Measurements from ENCODE around the gene CYP3A5. TPM values are rescaled to one million over a fixed set of nuclear protein-coding genes. Genes with fewer than 3 reads are reported as not detected.

Gene CYP3A5
- total and polyA plus RNA-seq, 2 of the 13 experiments (the other 11 are each of a cell fraction or from before 2014, with no cell fraction given), result 5.7 to 9.3 TPM

DNA sequence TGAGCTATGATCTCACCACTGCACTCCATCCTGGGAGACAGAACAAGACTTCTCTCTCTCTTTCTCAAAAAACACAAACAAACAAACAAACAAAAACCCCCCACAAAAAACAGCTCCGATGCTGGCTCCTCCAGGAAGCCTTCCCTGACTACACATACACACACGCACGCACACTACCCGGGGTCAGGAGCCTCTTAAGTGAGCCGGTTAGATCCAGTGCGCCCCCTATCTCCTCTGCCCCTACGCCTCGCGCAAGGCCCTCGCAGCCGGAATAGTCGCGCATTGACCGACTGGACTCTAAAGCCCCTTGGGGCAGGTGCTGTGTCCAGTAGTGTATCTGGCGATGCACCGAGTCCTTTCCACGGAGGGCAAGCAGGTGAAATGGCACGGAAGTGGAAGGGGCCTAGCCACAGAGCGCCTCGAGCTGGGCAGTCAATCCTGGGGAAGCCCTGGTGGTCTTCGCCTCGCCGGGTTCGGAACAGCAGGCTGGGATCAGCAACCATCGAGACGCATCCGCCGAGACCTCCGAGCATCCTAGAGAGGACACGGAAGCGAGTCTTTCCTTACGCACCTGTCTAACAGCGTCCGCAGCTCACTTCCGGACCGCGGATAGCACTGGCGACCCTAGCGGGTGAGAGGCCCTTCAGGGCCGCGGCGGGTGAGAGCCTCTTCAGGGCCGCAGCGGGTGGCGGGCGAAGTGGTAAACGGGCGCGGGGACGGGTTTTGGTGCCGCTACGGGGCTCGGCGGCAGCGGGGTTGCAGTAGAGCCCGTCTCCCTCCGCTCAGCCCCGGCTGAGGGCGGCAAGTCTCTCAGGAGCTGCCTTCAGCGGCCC, 63.2 kb downstream of the CYP3A5 start, which contains the start of gene ZSCAN25 (continued):
- TF ChIP-seq THAP9 (CRISPR knock-in tag; IDR thresholded peaks at IDR 0.05; ENCODE audit: borderline replicate concordance) (peak; percentile 90), SP1 (IDR thresholded peaks at IDR 0.05) (no peak), SP1 (CRISPR knock-in tag; IDR thresholded peaks at IDR 0.05) (peak; percentile 66), ZNF205 (CRISPR knock-in tag; IDR thresholded peaks at IDR 0.05) (0 out of 2 replicates have a peak, but pooled peaks have one; percentile 59), HNRNPH1 (optimal IDR thresholded peaks at IDR 0.05; ENCODE audit: low read depth, low read length) (no peak), TBX3 (IDR thresholded peaks at IDR 0.05; ENCODE audit: borderline replicate concordance) (0 out of 2 replicates have a peak, but pooled peaks have one; percentile 31), IKZF1 (IDR thresholded peaks at IDR 0.05) (no peak), CREB1 (IDR thresholded peaks at IDR 0.05) (peak; percentile 74), CREB1 (CRISPR knock-in tag; IDR thresholded peaks at IDR 0.05) (peak; percentile 92), ZNF850 (CRISPR knock-in tag; conservative IDR thresholded peaks at IDR 0.05) (no peak; the same call in 1 of the 2 replicates), ZNF124 (CRISPR knock-in tag; IDR thresholded peaks at IDR 0.05) (no peak; the same call in 1 of the 2 replicates), REXO4 (CRISPR knock-in tag; IDR thresholded peaks at IDR 0.05; ENCODE audit: borderline replicate concordance) (0 out of 2 replicates have a peak, but pooled peaks have one; percentile 33), ZNF563 (CRISPR knock-in tag; IDR thresholded peaks at IDR 0.05) (peak; percentile 83; the same call in 1 of the 2 replicates), ATF7 (IDR thresholded peaks at IDR 0.05) (no peak), ATF7 (CRISPR knock-in tag; IDR thresholded peaks at IDR 0.05) (peak; percentile 89)
- TF ChIP-seq, protein P1, sequence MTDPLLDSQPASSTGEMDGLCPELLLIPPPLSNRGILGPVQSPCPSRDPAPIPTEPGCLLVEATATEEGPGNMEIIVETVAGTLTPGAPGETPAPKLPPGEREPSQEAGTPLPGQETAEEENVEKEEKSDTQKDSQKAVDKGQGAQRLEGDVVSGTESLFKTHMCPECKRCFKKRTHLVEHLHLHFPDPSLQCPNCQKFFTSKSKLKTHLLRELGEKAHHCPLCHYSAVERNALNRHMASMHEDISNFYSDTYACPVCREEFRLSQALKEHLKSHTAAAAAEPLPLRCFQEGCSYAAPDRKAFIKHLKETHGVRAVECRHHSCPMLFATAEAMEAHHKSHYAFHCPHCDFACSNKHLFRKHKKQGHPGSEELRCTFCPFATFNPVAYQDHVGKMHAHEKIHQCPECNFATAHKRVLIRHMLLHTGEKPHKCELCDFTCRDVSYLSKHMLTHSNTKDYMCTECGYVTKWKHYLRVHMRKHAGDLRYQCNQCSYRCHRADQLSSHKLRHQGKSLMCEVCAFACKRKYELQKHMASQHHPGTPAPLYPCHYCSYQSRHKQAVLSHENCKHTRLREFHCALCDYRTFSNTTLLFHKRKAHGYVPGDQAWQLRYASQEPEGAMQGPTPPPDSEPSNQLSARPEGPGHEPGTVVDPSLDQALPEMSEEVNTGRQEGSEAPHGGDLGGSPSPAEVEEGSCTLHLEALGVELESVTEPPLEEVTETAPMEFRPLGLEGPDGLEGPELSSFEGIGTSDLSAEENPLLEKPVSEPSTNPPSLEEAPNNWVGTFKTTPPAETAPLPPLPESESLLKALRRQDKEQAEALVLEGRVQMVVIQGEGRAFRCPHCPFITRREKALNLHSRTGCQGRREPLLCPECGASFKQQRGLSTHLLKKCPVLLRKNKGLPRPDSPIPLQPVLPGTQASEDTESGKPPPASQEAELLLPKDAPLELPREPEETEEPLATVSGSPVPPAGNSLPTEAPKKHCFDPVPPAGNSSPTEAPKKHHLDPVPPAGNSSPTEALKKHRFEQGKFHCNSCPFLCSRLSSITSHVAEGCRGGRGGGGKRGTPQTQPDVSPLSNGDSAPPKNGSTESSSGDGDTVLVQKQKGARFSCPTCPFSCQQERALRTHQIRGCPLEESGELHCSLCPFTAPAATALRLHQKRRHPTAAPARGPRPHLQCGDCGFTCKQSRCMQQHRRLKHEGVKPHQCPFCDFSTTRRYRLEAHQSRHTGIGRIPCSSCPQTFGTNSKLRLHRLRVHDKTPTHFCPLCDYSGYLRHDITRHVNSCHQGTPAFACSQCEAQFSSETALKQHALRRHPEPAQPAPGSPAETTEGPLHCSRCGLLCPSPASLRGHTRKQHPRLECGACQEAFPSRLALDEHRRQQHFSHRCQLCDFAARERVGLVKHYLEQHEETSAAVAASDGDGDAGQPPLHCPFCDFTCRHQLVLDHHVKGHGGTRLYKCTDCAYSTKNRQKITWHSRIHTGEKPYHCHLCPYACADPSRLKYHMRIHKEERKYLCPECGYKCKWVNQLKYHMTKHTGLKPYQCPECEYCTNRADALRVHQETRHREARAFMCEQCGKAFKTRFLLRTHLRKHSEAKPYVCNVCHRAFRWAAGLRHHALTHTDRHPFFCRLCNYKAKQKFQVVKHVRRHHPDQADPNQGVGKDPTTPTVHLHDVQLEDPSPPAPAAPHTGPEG (CRISPR knock-in tag; IDR thresholded peaks at IDR 0.05), result peak; percentile 92

Data from HepG2 (cell line).